Fibroblast of skin of left quadriceps (primary cell): ENCODE measurements around the gene YWHAH.

ENCODE experiments used
- DNase-seq, 2 experiments: peaks; one replicate each; pipeline ENCODE4 v3.0.0-alpha.2; 2013; ENCODE audit warnings: low read depth in 2 of 2

Gene YWHAH

GRCh38 chr22:31943978-31944699 lies at the start of gene YWHAH:
YWHAH (plus strand) TSS chr22:31944535; CDS start chr22:31944734, 199 bp downstream.
- DNase-seq: peak; percentile 86 to 88

GRCh38 chr22:31895411-31896123 lies 48.8 kb upstream of the YWHAH start:
- DNase-seq: no peak

GRCh38 chr22:31896472-31896871 lies 47.9 kb upstream of the YWHAH start:
- no peak for DNase-seq

- DNase-seq: peak in 1 of 2 experiments; percentile 11
Observed at GRCh38 chr22:31897842-31898805, 46.2 kb upstream of the YWHAH start.

GRCh38 chr22:31898926-31899325 lies 45.4 kb upstream of the YWHAH start:
- no peak for DNase-seq

GRCh38 chr22:31899669-31900068 lies 44.7 kb upstream of the YWHAH start:
- DNase-seq: no peak

- DNase-seq: no peak
Observed at GRCh38 chr22:31901388-31902137, 42.8 kb upstream of the YWHAH start.

- DNase-seq: no peak
Observed at GRCh38 chr22:31904651-31905050, 39.7 kb upstream of the YWHAH start.

- DNase-seq: no peak
Observed at GRCh38 chr22:31905356-31905755, 39.0 kb upstream of the YWHAH start.

- DNase-seq: no peak
Observed at GRCh38 chr22:31906086-31906485, 38.2 kb upstream of the YWHAH start.

GRCh38 chr22:31906569-31906968 lies 37.8 kb upstream of the YWHAH start:
- DNase-seq: no peak

- no peak for DNase-seq
Observed at GRCh38 chr22:31909977-31910376, 34.4 kb upstream of the YWHAH start.

GRCh38 chr22:31911565-31912406 lies 32.5 kb upstream of the YWHAH start:
- no peak for DNase-seq

- peak; percentile 34 to 45 for DNase-seq
Observed at GRCh38 chr22:31912407-31912743, 32.0 kb upstream of the YWHAH start.

- DNase-seq: no peak
Observed at GRCh38 chr22:31915586-31915985, 28.7 kb upstream of the YWHAH start.

GRCh38 chr22:31917227-31917921 lies 27.0 kb upstream of the YWHAH start:
- DNase-seq: no peak

GRCh38 chr22:31919730-31920129 lies 24.6 kb upstream of the YWHAH start:
- no peak for DNase-seq

GRCh38 chr22:31920306-31920705 lies 24.0 kb upstream of the YWHAH start:
- DNase-seq: no peak

- DNase-seq: no peak
Observed at GRCh38 chr22:31921106-31921505, 23.2 kb upstream of the YWHAH start.

- no peak for DNase-seq
Observed at GRCh38 chr22:31922534-31922933, 21.8 kb upstream of the YWHAH start.
